Osteocyte (in vitro differentiated cells): ENCODE measurements around the gene PMAIP1. TPM values are rescaled to one million over a fixed set of nuclear protein-coding genes. Genes with fewer than 3 reads are reported as not detected.

Source experiments
- DNase-seq: peaks from one replicate; pipeline ENCODE4 v3.0.0; 2021; ENCODE audit warnings: mixed read lengths; ENCODE audit not compliant: unreplicated experiment; ENCODE audit errors: extremely low spot score
- H3K27ac Mint-ChIP-seq: one replicate; pipeline ENCODE4 v1.8.0; 2021; ENCODE audit warnings: mild to moderate bottlenecking, mixed read lengths; ENCODE audit not compliant: unreplicated experiment
- H3K27me3 Mint-ChIP-seq: one replicate; pipeline ENCODE4 v1.8.0; 2021; ENCODE audit warnings: mixed read lengths; ENCODE audit not compliant: unreplicated experiment
- H3K36me3 Mint-ChIP-seq: one replicate; pipeline ENCODE4 v1.8.0; 2021; ENCODE audit warnings: mixed read lengths; ENCODE audit not compliant: unreplicated experiment
- H3K4me1 Mint-ChIP-seq: one replicate; pipeline ENCODE4 v1.8.0; 2021; ENCODE audit warnings: mixed read lengths; ENCODE audit not compliant: unreplicated experiment
- H3K4me3 Mint-ChIP-seq: one replicate; pipeline ENCODE4 v1.8.0; 2021; ENCODE audit warnings: mild to moderate bottlenecking, moderate library complexity, mixed read lengths; ENCODE audit not compliant: unreplicated experiment
- H3K9me3 Mint-ChIP-seq: one replicate; pipeline ENCODE4 v1.8.0; 2021; ENCODE audit warnings: mixed read lengths; ENCODE audit not compliant: unreplicated experiment
- CTCF ChIP-seq: fragments of 200-600 bp; sonication (generic); IDR thresholded peaks from 2 replicates; pipeline ENCODE4 v1.5.0; 2021; ENCODE audit warnings: antibody characterized with exemption, mild to moderate bottlenecking, moderate library complexity
- total RNA-seq: library from RNA; stranded (reverse); gene quantifications from 2 replicates; pipeline ENCODE4 v1.2.1, GENCODE V29; 2021

Gene PMAIP1
- total RNA-seq, 1 donor from 2014 or later, result 24.4 TPM

- no peak for TF ChIP-seq CTCF
- Mint-ChIP-seq H3K27me3 (no peaks in the 10 kb centered on the region), H3K4me1 (peaks cover 6% of the 10 kb centered on the region), H3K4me3 (no peak overlapping the region), H3K27ac (no peak overlapping the region), H3K9me3 (no peaks in the 10 kb centered on the region), H3K36me3 (no peaks in the 10 kb centered on the region)
- DNase-seq, result no peak
Measured at GRCh38 chr18:59940068-59940467, 40.3 kb downstream of the PMAIP1 start.

GRCh38 chr18:59941331-59941730 lies 41.5 kb downstream of the PMAIP1 start:
- Mint-ChIP-seq H3K9me3 (no peaks in the 10 kb centered on the region), H3K4me3 (no peak overlapping the region), H3K27ac (no peak overlapping the region), H3K4me1 (peaks cover 6% of the 10 kb centered on the region), H3K36me3 (no peaks in the 10 kb centered on the region), H3K27me3 (no peaks in the 10 kb centered on the region)
- no peak for TF ChIP-seq CTCF
- no peak for DNase-seq

GRCh38 chr18:59942601-59943000 lies 42.8 kb downstream of the PMAIP1 start:
- H3K27me3 Mint-ChIP-seq, result peaks cover 2% of the 10 kb centered on the region
- H3K4me3 Mint-ChIP-seq, result no peak overlapping the region
- no peak for TF ChIP-seq CTCF
- no peak for DNase-seq
- H3K27ac Mint-ChIP-seq, result no peak overlapping the region
- H3K4me1 Mint-ChIP-seq, result peaks cover 5% of the 10 kb centered on the region
- H3K36me3 Mint-ChIP-seq, result no peaks in the 10 kb centered on the region
- no peaks in the 10 kb centered on the region for H3K9me3 Mint-ChIP-seq

- TF ChIP-seq CTCF, result no peak
- Mint-ChIP-seq H3K36me3 (no peaks in the 10 kb centered on the region), H3K27ac (no peak overlapping the region), H3K4me1 (no peaks in the 10 kb centered on the region), H3K4me3 (no peak overlapping the region), H3K9me3 (no peaks in the 10 kb centered on the region), H3K27me3 (peaks cover 2% of the 10 kb centered on the region)
- no peak for DNase-seq
Measured at GRCh38 chr18:59945544-59945943, 45.7 kb downstream of the PMAIP1 start.

- peaks cover 10% of the 10 kb centered on the region for H3K4me1 Mint-ChIP-seq
- DNase-seq, result no peak
Measured at GRCh38 chr18:59950215-59950944, 50.6 kb downstream of the PMAIP1 start.

More at GRCh38 chr18:59950215-59950944, 50.6 kb downstream of the PMAIP1 start:
- H3K36me3 Mint-ChIP-seq, result no peaks in the 10 kb centered on the region
- no peak overlapping the region for H3K4me3 Mint-ChIP-seq
- no peak for TF ChIP-seq CTCF
- no peak overlapping the region for H3K27ac Mint-ChIP-seq
- no peaks in the 10 kb centered on the region for H3K9me3 Mint-ChIP-seq
- H3K27me3 Mint-ChIP-seq, result peaks cover 2% of the 10 kb centered on the region
